Fibroblast of the aortic adventitia (primary cell): ENCODE measurements around the gene SBK3. TPM values are rescaled to one million over a fixed set of nuclear protein-coding genes. Genes with fewer than 3 reads are reported as not detected.

ENCODE experiments used
- DNase-seq: peaks from one replicate; pipeline ENCODE4 v3.0.0-alpha.2; 2010; ENCODE audit warnings: low read depth
- H3K4me3 ChIP-seq: 2 replicates; pipeline ENCODE4 v1.5.1; 2011; ENCODE audit warnings: low read depth, mild to moderate bottlenecking, control low read depth, low read length, moderate library complexity
- CTCF ChIP-seq: IDR thresholded peaks from 2 replicates; pipeline ENCODE4 v1.5.1; 2011; ENCODE audit warnings: mild to moderate bottlenecking, low read length, control low read depth, inconsistent platforms; ENCODE audit not compliant: insufficient read depth
- total RNA-seq: library from RNA; depleted of rRNA; stranded (reverse); fragments of >200 nt; gene quantifications from 2 replicates; pipeline ENCODE4 v1.2.3, GENCODE V29; 2012; ENCODE audit warnings: low replicate concordance

Gene SBK3
- total RNA-seq, 1 donor = not detected

DNA sequence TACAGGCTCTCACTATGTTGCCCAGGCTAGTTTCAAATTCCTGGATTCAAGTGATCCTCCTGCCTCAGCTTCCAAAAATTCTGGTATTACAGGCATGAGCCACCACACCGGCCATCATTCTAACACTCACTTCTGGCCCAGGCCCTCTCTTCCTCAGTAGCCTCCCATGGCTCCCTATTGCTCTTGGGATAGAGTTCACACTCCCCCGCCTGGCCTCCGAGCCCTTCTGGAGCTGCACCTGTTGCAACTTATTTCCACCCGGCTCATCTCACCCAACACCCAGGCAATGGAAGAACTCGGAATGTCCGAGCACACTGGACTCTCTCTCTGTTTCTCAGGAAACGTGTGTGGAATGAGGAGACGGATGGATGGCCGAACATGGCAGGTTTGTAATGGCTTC lies 9.0 kb upstream of the SBK3 start:
- no peak for TF ChIP-seq CTCF
- DNase-seq = no peak

GRCh38 chr19:55553217-55554182 lies 8.2 kb upstream of the SBK3 start:
- no peak for TF ChIP-seq CTCF
- no peak overlapping the region for H3K4me3 ChIP-seq
- no peak for DNase-seq

More for the DNA sequence above, 9.0 kb upstream of the SBK3 start:
- no peak overlapping the region for H3K4me3 ChIP-seq

DNA sequence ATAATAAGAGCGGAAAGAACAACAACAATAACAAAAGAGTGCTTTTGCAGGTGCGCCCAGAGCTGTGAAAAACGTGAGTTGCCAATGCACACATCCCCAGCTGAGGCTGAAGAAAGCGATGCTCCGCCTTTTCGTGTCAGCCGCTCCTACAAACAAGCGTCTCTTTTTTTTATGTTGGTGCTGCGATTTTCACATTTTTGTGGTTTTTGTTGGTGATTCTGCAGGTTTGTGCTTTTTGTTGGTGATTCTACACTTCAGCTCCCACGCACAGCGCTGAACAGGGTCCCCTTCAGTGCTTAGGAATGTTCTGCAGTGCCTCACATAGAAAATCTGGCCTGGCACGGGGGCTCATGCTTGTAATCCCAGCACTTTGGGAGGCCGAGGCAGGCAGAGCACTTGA lies 7.3 kb upstream of the SBK3 start:
- peak; percentile 77 for DNase-seq
- no peak for TF ChIP-seq CTCF
- no peak overlapping the region for H3K4me3 ChIP-seq

DNA sequence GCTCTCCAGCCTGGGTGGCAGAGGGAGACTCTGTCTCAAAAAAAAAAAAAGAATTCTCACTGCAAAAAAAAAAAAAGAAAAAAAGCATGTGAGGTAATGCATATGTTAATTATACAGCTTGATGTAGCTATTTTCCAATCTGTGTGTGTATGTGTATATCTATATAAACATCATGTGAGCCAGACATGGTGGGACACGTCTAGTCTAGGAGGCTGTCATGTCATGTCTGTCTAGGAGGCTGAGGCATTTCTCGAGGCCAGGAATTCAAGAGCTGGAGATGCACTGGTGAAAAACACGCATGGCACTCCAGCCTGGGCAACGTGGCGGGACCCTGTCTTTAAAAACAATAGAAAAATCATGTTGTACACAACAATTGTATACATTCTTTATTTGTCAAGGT lies 6.9 kb upstream of the SBK3 start:
- DNase-seq = no peak
- TF ChIP-seq CTCF = no peak
- H3K4me3 ChIP-seq = no peak overlapping the region

GRCh38 chr19:55550321-55550650 lies 4.9 kb upstream of the SBK3 start:
- no peak for TF ChIP-seq CTCF
- H3K4me3 ChIP-seq = no peak overlapping the region
- no peak for DNase-seq

GRCh38 chr19:55549500-55550320 lies 4.4 kb upstream of the SBK3 start:
- H3K4me3 ChIP-seq = peak overlapping the region; percentile 13
- TF ChIP-seq CTCF = no peak
- peak; percentile 90 for DNase-seq
